Measurements from ENCODE around the gene EXD3. TPM values are rescaled to one million over a fixed set of nuclear protein-coding genes. Genes with fewer than 3 reads are reported as not detected.

The EXD3 gene
- total RNA-seq, 1 experiment from 2014 or later: 15.3 TPM

- no peaks in the 10 kb centered on the region for H3K4me1 Mint-ChIP-seq
- WGBS (ENCODE audit: extremely low coverage, insufficient read length, low lambda C conversion rate): no CpG with 5 or more reads among the region's 15 CpGs
- no peaks in the 10 kb centered on the region for H3K79me2 ChIP-seq (ENCODE audit: insufficient read depth, low read length)
- H3K36me3 Mint-ChIP-seq (ENCODE audit: insufficient read depth in 1 of 3, low read depth in 3 of 3): peaks cover 0 to 8% (median 4%) of the 10 kb centered on the region in 3 experiments; a peak in 4 of 7 replicates
- H3K4ac ChIP-seq (ENCODE audit: low read depth, low read length): no peak overlapping the region
- TF ChIP-seq CTCF (conservative IDR thresholded peaks at IDR 0.05): no peak
- H3K9me3 ChIP-seq (ENCODE audit: control insufficient read depth, low read depth, low read length): no peaks in the 10 kb centered on the region
- no peaks in the 10 kb centered on the region for H3K23me2 ChIP-seq (ENCODE audit: insufficient read length, low read depth, low read length, poor library complexity, severe bottlenecking)
- H3K14ac ChIP-seq (ENCODE audit: insufficient read depth, low read length): no peak overlapping the region
- H2BK12ac ChIP-seq (ENCODE audit: insufficient read length, low read depth, low read length): no peak overlapping the region
- no peak overlapping the region for H3K18ac ChIP-seq (ENCODE audit: insufficient read length, low read depth, low read length)
- H3K4me3 Mint-ChIP-seq: no peak overlapping the region
- no peak overlapping the region for H2AFZ ChIP-seq (ENCODE audit: low read length)
- no peak overlapping the region for H3K27ac ChIP-seq (ENCODE audit: insufficient read length, low read depth, low read length)
- no peak overlapping the region for H2BK15ac ChIP-seq (ENCODE audit: low read depth, low read length)
- H4K5ac ChIP-seq (ENCODE audit: insufficient read length, low read depth, low read length): no peak overlapping the region
- H4K20me1 ChIP-seq (ENCODE audit: control insufficient read depth, insufficient read depth, insufficient read length): no peaks in the 10 kb centered on the region
- no peak overlapping the region for H4K91ac ChIP-seq (ENCODE audit: insufficient read length, low read depth, low read length)
- no peak overlapping the region for H4K8ac ChIP-seq (replicated peaks; ENCODE audit: insufficient read length, low read depth, low read length)
- peaks cover 0 to under 1% of the 10 kb centered on the region in 2 experiments; a peak in 1 of 5 replicates for H3K9me3 Mint-ChIP-seq
- no peaks in the 10 kb centered on the region for H3K27me3 ChIP-seq (ENCODE audit: insufficient read depth, low read length)
- H2BK120ac ChIP-seq (ENCODE audit: low read depth, low read length, poor library complexity, severe bottlenecking): no peak overlapping the region
- no peak overlapping the region for H3K23ac ChIP-seq (ENCODE audit: insufficient read length, low read depth, low read length)
- no peaks in the 10 kb centered on the region for H3K4me1 ChIP-seq (ENCODE audit: insufficient read depth, low read length)
- no peak for DNase-seq
- H3K9ac ChIP-seq (ENCODE audit: extremely low read depth, insufficient read length, low read length): no peak overlapping the region
- H2BK20ac ChIP-seq (ENCODE audit: low read depth, low read length, poor library complexity, severe bottlenecking): no peak overlapping the region
- H3K27me3 Mint-ChIP-seq (ENCODE audit: low read depth): no peaks in the 10 kb centered on the region; the same call in 1 of the 2 replicates
- H3K4me2 ChIP-seq (ENCODE audit: insufficient read depth, insufficient read length, low read length): no peak overlapping the region
- no peak overlapping the region for H3K56ac ChIP-seq (ENCODE audit: insufficient read length, low read depth, low read length)
- H3T11ph ChIP-seq (ENCODE audit: low read length): no peak overlapping the region
- H3K79me1 ChIP-seq (ENCODE audit: insufficient read depth, low read depth, low read length, poor library complexity, severe bottlenecking): no peaks in the 10 kb centered on the region
- no peak overlapping the region for H2AK5ac ChIP-seq (ENCODE audit: insufficient read length, low read length)
- H3K27ac Mint-ChIP-seq: no peak overlapping the region
- no peak overlapping the region for H2BK5ac ChIP-seq (ENCODE audit: insufficient read length, low read length)
Observed at GRCh38 chr9:137396227-137396626, 26.7 kb downstream of the EXD3 start.
